ENCODE results near the gene MESP1. TPM values are rescaled to one million over a fixed set of nuclear protein-coding genes. Genes with fewer than 3 reads are reported as not detected.
A peak's percentile ranks its signal among the peaks of the same experiment; 100 is the strongest.
"Not testable (repeated sequence)": the region's sequence is repeated elsewhere in the genome, so short reads cannot be mapped to it uniquely, and the experiment has no call there.

The MESP1 gene
- polyA plus RNA-seq, 4 donors, result 0.69 to 1.1 (median 0.97) TPM; not detected in 1

- peak; percentile 24 to 69 for DNase-seq
- Histone ChIP-seq H3K27ac (ENCODE audit: low read depth in 1 of 3, low read length in 2 of 3) (peak overlapping the region; percentile 53 to 90 (median 82)), H3K9me3 (ENCODE audit: control insufficient read depth in 2 of 2, insufficient read depth in 1 of 2, low read depth in 1 of 2, low read length in 1 of 2) (peaks cover 0 to 4% of the 10 kb centered on the region in 2 donors), H3K4me3 (ENCODE audit: low read depth in 1 of 3, low read length in 3 of 3) (no peak overlapping the region), H3K4me1 (ENCODE audit: control insufficient read depth in 3 of 3, insufficient read depth in 2 of 3, low read depth in 1 of 3, low read length in 2 of 3) (peaks cover 0 to 50% (median 4%) of the 10 kb centered on the region in 3 donors), H3K36me3 (ENCODE audit: control insufficient read depth in 3 of 3, insufficient read depth in 2 of 3, low read depth in 1 of 3, low read length in 3 of 3) (peaks cover 0 to 41% (median 0%) of the 10 kb centered on the region in 3 donors), H3K27me3 (ENCODE audit: control insufficient read depth in 3 of 3, insufficient read depth in 3 of 3, low read length in 3 of 3) (no peaks in the 10 kb centered on the region)
- FAIRE-seq, result no peak
- WGBS, 3 donors, result 69 to 81% (median 69%) methylated on average over 15 of the region's 15 CpGs
Measured at GRCh38 chr15:89783861-89784685, 33.0 kb upstream of the MESP1 start.

DNA sequence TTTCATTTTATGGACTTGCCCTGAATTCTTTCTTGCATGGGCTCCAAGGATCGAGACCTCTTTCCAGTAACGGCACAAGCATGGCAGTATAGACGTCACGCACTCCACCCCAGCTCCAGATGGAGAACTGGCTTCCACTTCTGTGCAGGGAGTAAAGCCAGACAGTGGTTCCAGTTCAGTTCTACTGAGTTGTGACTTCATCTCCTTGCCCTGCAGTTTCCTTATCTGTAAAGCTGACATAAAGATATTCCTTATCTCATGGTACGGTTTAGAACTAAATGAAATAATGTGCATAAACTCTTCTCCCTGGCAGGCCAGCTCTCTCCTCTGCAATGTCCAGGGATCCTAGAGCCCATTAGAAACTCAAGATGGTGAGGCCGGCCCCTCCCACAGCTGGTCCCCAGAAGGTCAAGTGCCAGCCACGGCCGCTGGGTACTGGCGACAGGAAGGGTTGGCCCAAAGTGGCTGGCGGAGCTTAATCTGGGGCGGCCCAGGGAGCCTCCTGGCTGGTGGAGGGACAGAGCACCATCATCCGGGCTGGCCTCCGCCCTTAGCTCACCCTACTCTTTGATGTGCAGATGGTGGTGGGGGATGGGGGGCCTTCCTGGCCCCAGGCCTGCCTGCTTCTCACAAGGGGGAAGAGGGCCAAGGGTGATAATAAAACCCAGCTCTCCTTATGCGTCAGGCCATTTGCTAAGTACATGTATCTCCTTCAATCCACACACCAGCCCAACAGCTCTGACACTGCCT lies 32.2 kb upstream of the MESP1 start:
- Histone ChIP-seq H3K36me3 (ENCODE audit: control insufficient read depth in 3 of 3, insufficient read depth in 2 of 3, low read depth in 1 of 3, low read length in 3 of 3) (peaks cover 0 to 34% (median 0%) of the 10 kb centered on the region in 3 donors), H3K9me3 (ENCODE audit: control insufficient read depth in 2 of 2, insufficient read depth in 1 of 2, low read depth in 1 of 2, low read length in 1 of 2) (peaks cover 0 to 1% of the 10 kb centered on the region in 2 donors), H3K27ac (ENCODE audit: low read depth in 1 of 3, low read length in 2 of 3) (peak overlapping the region; percentile 53 to 90 (median 82)), H3K4me3 (ENCODE audit: low read depth in 1 of 3, low read length in 3 of 3) (no peak overlapping the region), H3K27me3 (ENCODE audit: control insufficient read depth in 3 of 3, insufficient read depth in 3 of 3, low read length in 3 of 3) (no peaks in the 10 kb centered on the region), H3K4me1 (ENCODE audit: control insufficient read depth in 3 of 3, insufficient read depth in 2 of 3, low read depth in 1 of 3, low read length in 2 of 3) (peaks cover 0 to 50% (median 4%) of the 10 kb centered on the region in 3 donors)
- 44 to 62% (median 48%) methylated on average over 14 of the region's 14 CpGs for WGBS, 3 donors
- DNase-seq, result peak; percentile 57 to 73
- no peak for FAIRE-seq

GRCh38 chr15:89782619-89782950 lies 31.5 kb upstream of the MESP1 start:
- DNase-seq; H3K4me3 ChIP-seq (ENCODE audit: low read depth in 1 of 3, low read length in 3 of 3); H3K9me3 ChIP-seq (ENCODE audit: control insufficient read depth in 2 of 2, insufficient read depth in 1 of 2, low read depth in 1 of 2, low read length in 1 of 2); H3K27me3 ChIP-seq (ENCODE audit: control insufficient read depth in 3 of 3, insufficient read depth in 3 of 3, low read length in 3 of 3); H3K27ac ChIP-seq (ENCODE audit: low read depth in 1 of 3, low read length in 2 of 3); FAIRE-seq: not testable (repeated sequence)
- Histone ChIP-seq H3K36me3 (ENCODE audit: control insufficient read depth in 3 of 3, insufficient read depth in 2 of 3, low read depth in 1 of 3, low read length in 3 of 3) (peaks cover 0 to 34% (median 0%) of the 10 kb centered on the region in 3 donors), H3K4me1 (ENCODE audit: control insufficient read depth in 3 of 3, insufficient read depth in 2 of 3, low read depth in 1 of 3, low read length in 2 of 3) (peaks cover 0 to 50% (median 4%) of the 10 kb centered on the region in 3 donors)
- 81 to 88% (median 83%) methylated on average over 8 to 9 of the region's 9 CpGs for WGBS, 3 donors

- H3K27ac ChIP-seq (ENCODE audit: low read depth in 1 of 3, low read length in 2 of 3), result peak overlapping the region in 1 of 3 donors; percentile 11
- DNase-seq (peak; percentile 36 to 62), FAIRE-seq (no peak)
- no peaks in the 10 kb centered on the region for H3K27me3 ChIP-seq (ENCODE audit: control insufficient read depth in 3 of 3, insufficient read depth in 3 of 3, low read length in 3 of 3)
- no peak overlapping the region for H3K4me3 ChIP-seq (ENCODE audit: low read depth in 1 of 3, low read length in 3 of 3)
- peaks cover 0 to 32% (median 0%) of the 10 kb centered on the region in 3 donors for H3K36me3 ChIP-seq (ENCODE audit: control insufficient read depth in 3 of 3, insufficient read depth in 2 of 3, low read depth in 1 of 3, low read length in 3 of 3)
- H3K9me3 ChIP-seq (ENCODE audit: control insufficient read depth in 2 of 2, insufficient read depth in 1 of 2, low read depth in 1 of 2, low read length in 1 of 2), result no peaks in the 10 kb centered on the region
- WGBS, 3 donors, result 55 to 70% (median 61%) methylated on average over 15 of the region's 15 CpGs
- H3K4me1 ChIP-seq (ENCODE audit: control insufficient read depth in 3 of 3, insufficient read depth in 2 of 3, low read depth in 1 of 3, low read length in 2 of 3), result peaks cover 0 to 50% (median 4%) of the 10 kb centered on the region in 3 donors
Measured at GRCh38 chr15:89781891-89782618, 31.0 kb upstream of the MESP1 start.

GRCh38 chr15:89781055-89781454 lies 30.0 kb upstream of the MESP1 start:
- Histone ChIP-seq H3K4me1 (ENCODE audit: control insufficient read depth in 3 of 3, insufficient read depth in 2 of 3, low read depth in 1 of 3, low read length in 2 of 3) (peaks cover 2 to 49% (median 6%) of the 10 kb centered on the region in 3 donors), H3K27ac (ENCODE audit: low read depth in 1 of 3, low read length in 2 of 3) (peak overlapping the region in 1 of 3 donors; percentile 52), H3K27me3 (ENCODE audit: control insufficient read depth in 3 of 3, insufficient read depth in 3 of 3, low read length in 3 of 3) (peaks cover 0 to under 1% (median 0%) of the 10 kb centered on the region in 3 donors), H3K9me3 (ENCODE audit: control insufficient read depth in 2 of 2, insufficient read depth in 1 of 2, low read depth in 1 of 2, low read length in 1 of 2) (no peaks in the 10 kb centered on the region), H3K4me3 (ENCODE audit: low read depth in 1 of 3, low read length in 3 of 3) (no peak overlapping the region), H3K36me3 (ENCODE audit: control insufficient read depth in 3 of 3, insufficient read depth in 2 of 3, low read depth in 1 of 3, low read length in 3 of 3) (peaks cover 0 to 26% (median 0%) of the 10 kb centered on the region in 3 donors)
- DNase-seq (peak in 1 of 2 donors; percentile 7), FAIRE-seq (no peak)
- 56 to 61% (median 57%) methylated on average over 6 of the region's 6 CpGs for WGBS, 3 donors

- peak in 1 of 2 donors; percentile 8 for DNase-seq
- Histone ChIP-seq H3K27ac (ENCODE audit: low read depth in 1 of 3, low read length in 2 of 3) (peak overlapping the region in 1 of 3 donors; percentile 3), H3K4me1 (ENCODE audit: control insufficient read depth in 3 of 3, insufficient read depth in 2 of 3, low read depth in 1 of 3, low read length in 2 of 3) (peaks cover 5 to 51% (median 8%) of the 10 kb centered on the region in 3 donors)
Measured at GRCh38 chr15:89780601-89781000, 29.6 kb upstream of the MESP1 start.

GRCh38 chr15:89778861-89779260 lies 27.8 kb upstream of the MESP1 start:
- FAIRE-seq, result no peak
- peak in 1 of 2 donors; percentile 2 for DNase-seq

More at GRCh38 chr15:89780601-89781000, 29.6 kb upstream of the MESP1 start:
- FAIRE-seq, result no peak
- H3K36me3 ChIP-seq (ENCODE audit: control insufficient read depth in 3 of 3, insufficient read depth in 2 of 3, low read depth in 1 of 3, low read length in 3 of 3), result peaks cover 0 to 26% (median 0%) of the 10 kb centered on the region in 3 donors
- H3K9me3 ChIP-seq (ENCODE audit: control insufficient read depth in 2 of 2, insufficient read depth in 1 of 2, low read depth in 1 of 2, low read length in 1 of 2), result no peaks in the 10 kb centered on the region
- H3K27me3 ChIP-seq (ENCODE audit: control insufficient read depth in 3 of 3, insufficient read depth in 3 of 3, low read length in 3 of 3), result peaks cover 0 to 5% (median 0%) of the 10 kb centered on the region in 3 donors
- whole genome bisulfite sequencing, 3 donors, result 70 to 78% (median 73%) methylated on average over 6 of the region's 6 CpGs
- H3K4me3 ChIP-seq (ENCODE audit: low read depth in 1 of 3, low read length in 3 of 3), result no peak overlapping the region

More at GRCh38 chr15:89778861-89779260, 27.8 kb upstream of the MESP1 start:
- WGBS, 3 donors, result 74 to 93% (median 76%) methylated on average over 4 of the region's 4 CpGs
- Histone ChIP-seq H3K9me3 (ENCODE audit: control insufficient read depth in 2 of 2, insufficient read depth in 1 of 2, low read depth in 1 of 2, low read length in 1 of 2) (no peaks in the 10 kb centered on the region), H3K36me3 (ENCODE audit: control insufficient read depth in 3 of 3, insufficient read depth in 2 of 3, low read depth in 1 of 3, low read length in 3 of 3) (peaks cover 0 to 9% (median 0%) of the 10 kb centered on the region in 3 donors), H3K27ac (ENCODE audit: low read depth in 1 of 3, low read length in 2 of 3) (no peak overlapping the region), H3K4me1 (ENCODE audit: control insufficient read depth in 3 of 3, insufficient read depth in 2 of 3, low read depth in 1 of 3, low read length in 2 of 3) (peaks cover 5 to 35% (median 6%) of the 10 kb centered on the region in 3 donors), H3K4me3 (ENCODE audit: low read depth in 1 of 3, low read length in 3 of 3) (no peak overlapping the region), H3K27me3 (ENCODE audit: control insufficient read depth in 3 of 3, insufficient read depth in 3 of 3, low read length in 3 of 3) (peaks cover 0 to 6% (median 0%) of the 10 kb centered on the region in 3 donors)

All from small intestine (tissue), 7 donors.